Measurements from ENCODE around the gene CADPS.

The CADPS gene

DNA sequence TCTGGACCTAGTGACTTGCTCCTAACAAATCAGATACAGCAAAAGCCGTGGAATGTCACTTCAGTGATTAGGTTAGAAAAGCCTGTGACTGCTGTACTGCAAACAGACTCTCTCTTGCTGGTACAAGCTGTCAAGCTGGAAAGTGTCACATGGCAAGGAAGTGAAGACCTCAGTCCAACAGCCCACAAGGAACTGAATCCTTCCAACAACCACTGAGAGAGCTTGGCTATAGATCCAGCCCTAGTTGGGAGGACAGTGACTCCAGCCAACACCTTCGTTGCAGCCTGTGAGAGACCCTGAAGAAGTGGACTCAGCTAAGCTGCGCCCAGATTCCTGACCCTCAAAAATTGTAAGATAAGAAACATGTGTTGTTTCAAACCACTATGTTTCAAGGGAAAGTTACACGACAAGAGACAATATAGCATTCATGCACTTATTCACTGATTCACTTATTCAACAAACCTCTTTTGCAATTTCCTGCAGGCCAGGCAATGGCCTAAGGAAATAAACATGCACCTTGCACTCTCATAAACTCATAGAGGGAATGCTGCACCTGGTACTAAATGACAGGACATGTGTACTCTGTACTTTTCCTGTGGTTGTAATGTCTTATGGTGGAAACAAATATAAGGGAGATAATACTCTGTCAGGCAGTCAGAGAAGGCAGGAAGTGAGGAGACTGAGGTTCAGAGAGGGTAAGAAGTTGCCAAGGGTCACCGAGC is 142.9 kb downstream of the CADPS start:
- no peak for DNase-seq

DNA sequence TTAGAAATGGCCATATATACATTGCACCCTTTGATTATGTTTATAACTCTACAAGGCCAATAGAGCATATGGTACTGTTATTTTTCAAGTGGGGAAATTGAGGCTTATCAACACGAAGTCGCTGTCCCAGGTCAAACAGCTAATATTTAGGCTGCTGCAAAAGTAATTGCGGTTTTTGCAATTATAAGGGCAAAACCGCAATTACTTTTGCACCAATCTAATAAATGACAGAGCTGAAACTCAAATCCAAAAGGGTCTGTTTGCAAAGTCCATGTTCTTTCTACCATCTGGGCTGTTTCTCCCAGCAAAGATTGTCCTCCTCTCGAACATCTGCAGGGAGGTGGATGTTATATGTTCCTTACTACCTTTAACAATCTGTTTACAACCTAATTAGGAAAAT is 147.2 kb downstream of the CADPS start:
- DNase-seq: no peak

DNA sequence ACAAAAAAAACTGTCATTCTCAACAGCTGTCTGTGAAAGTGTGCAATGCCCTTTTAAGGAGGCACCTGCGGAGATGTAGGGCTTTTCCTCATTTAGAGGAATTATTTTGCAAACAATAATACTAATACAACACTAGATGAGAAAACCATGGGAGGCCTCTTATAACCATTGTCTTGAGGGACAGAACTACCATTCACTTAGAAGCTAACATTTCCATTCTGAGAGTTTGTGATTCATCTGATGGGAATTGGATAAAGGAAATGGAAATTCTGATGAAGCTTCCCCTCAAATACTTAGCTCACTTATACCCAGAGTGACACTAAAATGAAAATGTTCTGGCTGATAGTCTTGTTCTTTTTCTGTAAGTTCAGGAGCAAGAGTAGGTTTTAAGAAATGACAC is 147.7 kb downstream of the CADPS start:
- DNase-seq: no peak

DNA sequence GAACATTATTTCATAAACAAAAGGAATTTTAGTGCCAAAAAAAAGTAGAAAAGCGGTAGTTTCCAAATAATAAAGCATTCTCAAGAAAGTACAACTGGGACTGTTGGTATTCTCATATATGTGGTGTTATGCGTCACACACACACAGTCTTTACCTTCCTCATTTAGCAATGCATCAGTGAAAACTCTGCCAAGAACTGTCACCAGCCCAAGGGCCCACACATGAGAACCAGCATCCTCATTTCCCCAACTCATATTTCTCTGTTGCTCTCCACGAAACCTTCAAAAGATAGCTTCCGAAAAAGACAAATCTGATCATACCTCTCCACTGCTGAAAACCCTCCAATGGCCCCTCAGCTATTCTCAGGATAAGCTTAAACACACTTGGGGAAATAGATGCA is 150.7 kb downstream of the CADPS start:
- no peak for DNase-seq

DNA sequence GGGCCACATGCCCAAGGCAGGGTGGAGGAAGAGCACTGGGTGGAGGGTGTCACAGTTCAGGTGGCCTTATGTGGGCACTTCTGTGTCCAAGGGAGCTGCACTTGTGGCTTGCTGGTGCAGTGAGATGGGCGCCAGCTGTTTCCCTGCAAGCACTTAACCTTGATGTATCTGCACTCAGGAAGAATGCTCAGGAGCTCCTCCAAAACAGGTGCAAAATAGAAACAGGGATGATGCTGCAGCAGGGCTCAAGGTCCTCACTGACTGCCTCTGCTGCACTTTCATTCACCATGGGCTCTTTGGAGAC is 151.3 kb downstream of the CADPS start:
- no peak for DNase-seq

DNA sequence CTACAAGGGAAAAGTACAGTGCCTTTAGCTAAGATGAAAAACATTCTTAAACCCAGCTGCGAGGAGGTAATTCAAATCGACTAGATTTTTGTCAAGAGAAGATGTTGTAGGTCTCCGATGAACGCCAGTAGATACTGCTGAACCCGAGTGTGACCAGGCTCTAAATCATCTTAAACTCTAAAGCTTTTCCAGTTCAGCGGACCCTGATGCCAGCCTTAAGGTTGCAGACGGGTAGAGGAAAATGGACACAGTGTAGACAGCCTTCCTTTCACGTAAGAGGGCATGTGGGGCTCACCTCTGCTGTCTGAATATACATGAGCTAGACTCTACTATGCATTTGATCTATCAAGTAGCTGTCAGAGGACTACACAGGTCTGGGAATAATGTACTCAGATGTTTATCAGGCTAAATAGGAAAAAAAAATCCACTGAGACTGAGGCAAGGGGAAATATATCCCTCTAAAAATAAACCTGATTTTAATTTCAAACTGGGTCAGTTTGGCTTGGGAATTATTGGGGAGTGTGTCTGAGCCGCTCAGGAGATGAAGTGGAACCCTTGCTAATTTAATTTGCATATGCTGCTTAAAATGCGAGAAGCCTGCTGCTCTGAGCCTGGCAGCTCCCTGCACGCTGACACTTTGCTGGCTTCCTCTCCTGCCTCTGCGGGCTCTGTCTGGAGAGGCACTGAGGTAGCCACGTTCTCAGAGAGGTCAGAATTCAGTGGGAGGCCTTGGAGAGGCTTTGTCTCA is 151.9 kb downstream of the CADPS start:
- peak; percentile 51 for DNase-seq

DNA sequence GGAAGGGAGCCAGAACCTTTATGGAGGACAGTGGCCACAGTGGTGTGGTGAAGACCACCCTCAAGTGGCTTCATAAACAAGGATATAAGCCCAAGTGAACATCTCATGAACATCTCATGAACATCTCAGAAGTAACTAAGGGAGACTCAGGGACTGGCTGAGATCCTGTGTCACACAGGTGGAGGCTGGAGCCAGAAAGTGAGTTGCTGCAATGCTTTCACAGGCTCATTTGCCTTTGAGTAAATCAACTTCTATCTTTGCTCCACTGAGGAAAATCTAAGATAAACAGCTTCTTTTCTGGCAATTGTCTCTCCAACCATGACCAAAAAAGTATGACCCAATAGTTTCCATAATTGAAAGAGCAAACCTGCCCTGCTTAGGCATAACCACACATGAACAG is 152.9 kb downstream of the CADPS start:
- DNase-seq: no peak

DNA sequence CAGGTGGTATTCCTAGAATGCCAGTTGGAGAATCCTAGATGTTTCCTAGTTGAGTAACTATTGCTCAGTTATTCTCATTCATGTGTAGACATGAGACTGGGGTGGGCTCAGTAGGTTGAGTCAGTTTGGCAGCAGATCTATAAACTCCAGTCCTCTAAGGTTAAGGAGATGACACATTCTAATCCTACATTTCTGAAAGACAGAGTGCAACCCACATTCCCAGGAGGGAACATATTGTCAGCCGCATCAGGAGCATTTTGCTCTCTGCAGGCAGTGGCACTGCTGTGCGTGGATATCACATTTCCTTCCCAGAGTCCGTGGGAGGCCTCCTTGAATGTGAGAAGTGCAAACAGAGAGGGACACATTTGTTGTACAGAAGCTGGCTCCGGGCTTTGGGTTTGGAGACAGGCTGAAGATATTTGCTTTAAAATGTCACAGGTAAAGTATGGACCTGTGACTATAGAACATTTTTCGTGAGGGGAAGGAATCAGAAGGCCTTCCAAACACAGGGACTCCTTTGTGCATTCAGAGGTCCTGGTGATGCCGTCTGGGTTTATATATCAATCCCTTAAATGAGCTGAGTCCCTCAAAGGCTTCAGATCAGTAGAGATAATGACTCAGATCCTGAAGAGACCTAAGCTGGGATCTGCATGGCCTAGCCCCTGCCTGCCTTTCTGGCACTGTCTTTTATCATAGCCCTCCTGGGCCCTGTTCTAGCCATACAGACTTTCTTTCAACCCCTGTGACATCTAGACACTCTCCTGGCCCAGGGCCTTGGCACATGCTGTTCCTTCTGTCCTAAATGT is 156.5 kb downstream of the CADPS start:
- DNase-seq: peak; percentile 80

DNA sequence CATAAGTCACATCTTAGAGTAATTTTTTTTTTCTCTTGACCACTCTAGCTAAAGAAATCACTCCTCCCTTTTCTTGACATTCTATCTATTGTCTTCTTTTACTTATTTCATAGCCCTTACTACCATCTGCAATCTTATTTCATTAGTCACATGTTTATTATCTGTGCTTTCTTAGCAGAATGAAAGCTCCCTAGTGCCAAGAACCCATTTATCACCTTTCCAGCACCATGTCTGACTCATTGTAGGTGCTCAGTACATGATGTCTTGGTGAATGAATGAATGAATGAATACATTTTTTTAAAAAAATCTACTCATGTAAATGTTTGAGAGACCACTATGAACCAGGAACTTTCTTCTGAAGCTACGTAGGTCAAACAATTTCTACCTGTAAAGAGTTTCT is 157.2 kb downstream of the CADPS start:
- no peak for DNase-seq

DNA sequence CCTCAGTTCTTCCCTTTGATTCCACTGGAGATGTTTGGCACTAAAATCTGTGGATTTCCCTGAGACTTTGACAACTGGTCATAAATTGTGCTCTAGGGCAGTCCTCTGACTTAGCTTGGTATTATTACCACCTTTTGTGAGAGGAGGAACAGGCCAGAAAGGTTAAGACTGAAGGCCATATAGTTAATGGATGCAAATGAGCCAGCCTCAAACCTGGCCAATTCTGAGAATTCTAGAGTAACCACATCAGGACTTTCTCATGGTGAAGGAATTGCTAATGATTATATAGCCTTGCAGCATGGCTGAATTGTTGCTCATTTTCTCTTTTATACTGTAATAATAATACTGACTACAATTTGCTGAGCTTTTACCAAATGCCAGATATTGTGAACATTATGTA is 162.5 kb downstream of the CADPS start:
- no peak for DNase-seq

DNA sequence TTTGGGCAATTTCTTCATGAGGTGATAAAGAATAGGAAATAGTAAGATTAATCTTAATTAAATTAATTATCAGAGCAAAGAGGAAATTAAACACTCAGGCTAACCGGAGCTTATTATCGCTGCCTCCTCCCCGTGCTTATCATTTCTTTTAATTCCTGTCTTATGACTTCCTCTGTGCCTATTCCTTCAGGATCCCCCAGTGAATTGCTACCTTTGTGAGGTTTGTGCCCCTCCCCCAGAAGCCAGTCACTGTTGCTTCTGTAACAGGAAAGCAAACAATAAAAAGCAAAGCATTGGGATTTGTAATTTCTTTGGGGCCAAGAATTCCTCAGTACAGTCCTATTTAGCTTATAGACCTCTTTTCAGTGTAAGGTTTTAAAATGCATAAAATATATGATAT is 164.5 kb downstream of the CADPS start:
- DNase-seq: no peak

DNA sequence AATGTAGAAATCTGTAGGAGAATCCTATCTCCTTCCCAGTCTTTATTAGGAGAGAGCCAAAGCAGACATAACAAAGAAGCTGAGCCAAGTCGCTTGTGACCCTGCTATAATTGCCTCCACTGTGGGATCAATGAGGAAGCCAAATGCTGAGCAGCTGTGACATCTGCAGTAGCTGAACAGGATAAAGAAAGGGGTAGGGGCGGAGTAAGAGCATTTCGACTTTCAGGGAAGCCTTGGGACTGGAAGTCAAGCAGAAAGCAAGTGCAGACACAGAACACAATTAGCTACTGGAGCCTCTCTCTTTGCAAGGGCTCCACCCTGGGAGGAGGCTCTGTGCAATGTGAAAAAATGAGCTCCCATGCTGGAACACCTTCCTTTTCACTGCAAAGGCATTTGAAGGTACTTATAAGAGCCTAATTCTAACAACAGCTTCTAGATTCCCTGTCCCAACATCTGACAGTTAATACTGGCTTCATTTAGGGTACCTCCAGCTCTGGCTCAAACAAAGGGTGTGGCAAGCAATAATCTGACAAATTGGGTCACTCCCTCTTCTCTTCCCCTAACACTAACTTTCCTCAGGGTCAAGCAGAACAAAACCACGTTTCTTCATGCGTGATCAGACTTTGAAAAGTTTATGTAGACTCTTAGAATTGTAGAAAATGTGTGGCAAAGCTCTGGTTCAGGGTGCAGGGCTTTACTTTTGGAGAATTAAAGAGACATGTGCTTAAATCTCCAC is 166.4 kb downstream of the CADPS start:
- peak; percentile 54 for DNase-seq

DNA sequence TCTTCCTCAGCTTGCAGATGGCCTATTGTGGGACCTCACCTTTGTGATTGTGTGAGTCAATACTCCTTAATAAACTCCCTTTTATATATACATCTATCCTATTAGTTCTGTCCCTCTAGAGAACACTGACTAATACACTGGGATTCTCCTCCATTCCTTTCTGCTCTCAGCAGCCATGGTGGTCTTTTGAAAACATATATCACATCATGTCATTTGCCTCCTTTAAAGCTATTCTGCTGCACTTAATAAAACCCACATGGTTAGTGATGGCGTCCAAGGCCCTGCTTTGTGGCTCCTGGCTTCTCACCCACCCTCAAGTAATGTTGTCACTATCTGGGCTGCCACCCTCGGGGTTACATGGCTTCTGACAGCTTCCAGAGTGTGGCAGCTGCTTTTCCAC is 169.5 kb downstream of the CADPS start:
- no peak for DNase-seq

DNA sequence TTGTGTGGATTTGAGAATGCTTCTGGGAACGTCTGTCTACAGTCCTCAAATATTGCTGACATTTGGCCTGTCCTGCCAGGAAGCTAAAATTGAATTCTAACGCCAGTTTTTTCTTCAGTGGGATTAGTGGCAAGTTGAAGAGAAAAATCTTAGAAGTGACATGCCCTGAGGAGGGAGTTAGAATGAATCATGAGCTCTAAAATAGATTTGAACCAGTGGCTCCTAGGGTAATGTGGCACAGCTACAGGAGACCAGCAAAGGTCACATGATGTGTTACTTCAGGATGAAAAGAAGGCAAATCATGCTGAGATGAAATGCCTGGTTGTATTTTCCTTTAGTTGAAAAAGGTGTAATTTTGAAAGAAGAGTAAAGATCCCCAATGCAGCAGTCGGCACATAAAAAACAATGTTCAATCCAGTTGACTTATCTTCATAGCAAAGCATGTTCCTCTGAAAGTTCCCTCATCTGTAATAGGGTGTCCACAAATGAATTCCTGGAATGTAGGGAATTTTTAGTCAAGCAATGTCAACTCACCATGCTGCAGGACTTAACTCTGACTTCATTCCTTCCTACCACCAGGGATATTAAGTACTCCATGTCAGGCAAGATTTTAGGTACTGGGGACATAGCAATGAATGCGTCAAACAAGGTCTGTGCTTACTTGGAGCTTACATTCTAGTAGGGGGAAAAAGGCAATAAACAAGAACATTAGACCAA is 171.6 kb downstream of the CADPS start:
- DNase-seq: no peak

DNA sequence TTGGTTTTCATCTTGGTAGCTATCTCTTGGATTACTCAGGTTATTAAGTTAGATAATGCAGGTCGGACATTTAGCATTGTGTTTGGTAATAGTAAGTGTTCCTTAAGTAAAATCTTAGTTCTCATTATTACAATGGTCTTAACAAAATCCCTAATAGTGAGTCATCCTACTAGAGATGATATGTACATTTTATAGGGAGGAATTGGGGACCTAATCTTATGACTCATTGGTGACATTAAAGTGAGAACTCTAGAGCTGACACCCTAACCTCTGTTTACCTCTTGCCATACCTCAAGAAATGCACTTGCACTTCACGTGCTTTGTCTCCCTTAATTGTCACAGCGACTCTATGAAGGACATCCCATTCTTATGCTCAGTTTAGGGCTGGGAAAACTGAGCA is 174.9 kb downstream of the CADPS start:
- no peak for DNase-seq

DNA sequence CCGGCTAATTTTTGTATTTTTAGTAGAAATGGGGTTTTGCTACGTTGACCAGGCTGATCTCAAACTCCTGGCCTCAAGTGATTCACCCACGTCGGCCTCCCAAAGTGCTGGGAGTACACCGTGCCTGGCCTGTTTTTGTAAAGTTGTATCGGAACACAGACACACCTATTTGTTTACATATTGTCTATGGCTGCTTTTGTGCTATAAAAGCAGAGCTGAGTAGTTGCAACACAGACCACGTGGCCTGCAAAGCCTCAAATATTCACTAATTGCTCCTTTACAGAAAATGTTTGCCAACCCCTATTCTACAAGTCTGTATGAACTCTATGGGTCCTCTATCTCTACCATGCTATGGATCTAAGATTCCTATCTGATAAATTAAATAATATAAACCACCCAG is 175.5 kb downstream of the CADPS start:
- no peak for DNase-seq

DNA sequence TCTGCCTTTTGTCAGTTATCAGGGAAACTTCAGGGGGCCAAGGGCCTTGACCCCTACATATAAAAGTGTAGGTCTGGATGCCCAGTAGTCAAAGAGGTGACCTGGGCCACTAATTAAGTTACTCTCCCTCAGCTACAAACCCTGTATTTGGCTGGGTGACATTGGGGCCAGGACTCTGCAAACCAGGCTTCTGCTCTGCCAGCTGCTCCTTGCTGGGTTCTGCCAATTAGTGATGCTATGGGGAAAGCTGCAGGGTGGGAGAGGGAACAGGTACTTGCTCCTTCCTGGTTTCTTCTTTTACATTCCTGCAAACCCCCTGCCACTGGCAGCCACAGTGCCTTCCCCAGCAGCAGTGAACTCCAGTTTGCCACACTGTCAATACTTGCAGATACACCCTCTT is 179.2 kb downstream of the CADPS start:
- DNase-seq: no peak

DNA sequence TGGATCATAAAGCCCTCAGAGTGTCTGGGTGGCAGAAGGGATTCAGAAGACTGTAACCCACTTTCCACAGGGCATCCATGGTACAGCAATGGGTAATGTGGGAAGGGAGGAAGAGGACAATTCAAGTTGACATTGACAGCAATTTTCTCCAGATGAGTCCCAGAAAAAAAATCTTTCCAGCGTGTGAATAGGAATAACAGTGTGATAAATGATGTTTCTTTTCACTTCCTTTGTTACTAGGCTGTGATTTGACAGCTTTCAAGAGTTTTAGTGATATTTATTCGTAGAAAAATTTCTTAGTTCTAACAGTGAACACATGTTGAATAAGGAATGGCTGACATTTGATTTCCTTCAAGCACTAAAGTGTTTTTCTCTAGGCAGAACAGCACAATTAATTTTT is 186.4 kb downstream of the CADPS start:
- no peak for DNase-seq

DNA sequence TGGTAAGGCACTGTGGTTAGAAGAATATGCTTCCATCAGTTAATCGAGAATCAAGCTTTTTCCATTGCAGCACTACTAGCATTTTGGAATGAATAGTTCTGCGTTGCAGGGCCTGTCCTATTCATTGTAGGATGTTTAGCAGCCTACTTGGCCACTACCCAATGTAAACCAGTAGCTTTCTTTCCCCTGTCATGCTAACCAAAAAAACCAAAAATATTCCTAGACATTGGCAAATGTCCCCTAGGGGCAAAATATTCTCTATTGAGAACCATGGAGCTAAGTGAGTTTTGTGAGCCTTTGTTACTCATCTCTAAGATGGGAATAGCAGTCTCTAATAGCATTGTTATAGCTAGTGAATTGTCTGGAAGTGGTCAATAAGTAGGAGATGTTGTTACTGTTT is 187.2 kb downstream of the CADPS start:
- no peak for DNase-seq

DNA sequence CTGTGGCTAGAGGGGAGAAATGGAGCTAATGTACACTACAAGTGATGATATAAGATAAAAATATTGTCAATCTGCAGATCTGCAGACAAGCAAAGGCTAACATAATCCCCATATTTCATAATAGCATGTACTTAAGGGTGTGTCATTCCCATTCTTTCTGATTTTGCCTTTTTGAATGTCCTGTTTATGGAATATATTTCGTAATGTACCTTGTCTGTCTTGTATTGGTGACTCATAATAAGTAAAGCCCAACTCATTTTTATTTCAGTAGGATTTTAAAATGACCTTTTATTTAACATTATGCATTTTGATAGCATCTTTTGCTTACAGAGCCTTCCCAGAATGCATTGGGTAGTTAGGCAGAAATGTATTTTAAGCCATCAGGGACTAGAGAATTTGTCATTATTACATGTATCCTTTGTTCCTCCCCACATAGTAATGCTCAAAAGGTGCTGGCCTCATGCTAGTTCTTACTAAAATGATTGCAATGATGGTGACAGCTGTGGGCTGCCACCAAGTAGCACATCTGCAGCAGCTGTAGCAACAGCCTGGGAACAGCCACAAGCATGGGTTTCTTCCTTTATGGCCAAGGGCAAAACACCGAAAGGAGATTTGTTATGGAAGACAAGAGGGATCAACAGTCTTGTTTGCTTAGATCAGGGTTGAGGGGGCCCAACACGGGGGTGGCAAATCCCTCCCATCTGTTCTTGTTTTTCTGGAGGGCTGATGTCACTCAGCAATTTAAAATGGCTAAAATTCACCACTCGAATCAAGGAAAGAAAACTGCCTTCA is 188.5 kb downstream of the CADPS start:
- no peak for DNase-seq

DNA sequence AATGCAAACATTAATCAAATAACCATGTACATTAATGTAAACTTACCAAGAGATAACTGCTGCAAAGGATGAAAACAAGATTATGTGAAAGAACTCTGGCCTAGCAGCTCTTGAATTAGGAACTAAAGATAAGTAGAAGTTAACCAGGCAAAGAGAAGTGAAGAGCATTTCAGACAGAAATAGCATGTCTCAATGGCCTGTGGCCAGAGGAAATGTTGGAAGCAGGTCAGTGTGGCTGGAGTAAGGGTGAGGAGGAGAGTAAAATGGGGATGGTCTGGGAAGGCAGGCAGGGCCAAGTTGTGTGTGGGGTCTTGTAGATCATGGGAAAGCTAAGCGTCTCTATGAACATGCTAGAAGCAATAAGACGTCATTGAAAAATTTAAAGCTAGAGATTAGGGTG is 192.4 kb downstream of the CADPS start:
- DNase-seq: no peak

DNA sequence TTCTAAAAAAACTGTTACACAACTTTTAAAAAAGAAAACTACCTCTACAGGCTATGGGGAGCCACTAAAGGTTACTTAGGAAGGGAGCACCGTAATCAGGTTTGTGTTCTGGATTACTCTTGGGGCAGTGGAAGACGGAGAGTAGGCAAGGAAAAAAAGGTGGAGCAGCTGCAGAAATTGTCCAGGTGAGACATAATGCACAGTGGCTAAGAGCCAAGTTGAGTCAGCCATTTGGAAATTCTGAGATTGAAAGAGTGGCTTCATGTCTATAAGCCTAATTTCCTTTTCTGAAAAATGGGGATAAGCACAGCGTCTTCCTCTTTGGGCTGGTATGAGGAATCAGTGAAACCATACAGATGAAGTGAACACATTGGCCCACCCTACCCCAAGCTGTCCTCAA is 195.2 kb downstream of the CADPS start:
- DNase-seq: no peak

Measured in islet precursor cell (in vitro differentiated cells).